Inflammatory macrophage treated with lipopolysaccharide for 1 hour (primary cell): ENCODE data around the gene SLC41A3.
"Not testable (repeated sequence)": the region's sequence is repeated elsewhere in the genome, so short reads cannot be mapped to it uniquely, and the experiment has no call there.

ENCODE experiments used
- DNase-seq, 2 donors: peaks; one replicate each; pipeline ENCODE4 v3.0.0-alpha.2; 2020 to 2022

SLC41A3 gene

GRCh38 chr3:126052196-126053058 is 31.5 kb downstream of the SLC41A3 start:
- no peak for DNase-seq

- DNase-seq = no peak
Measured at GRCh38 chr3:126051741-126052140, 32.2 kb downstream of the SLC41A3 start.

- DNase-seq = no peak
Measured at GRCh38 chr3:126051234-126051633, 32.7 kb downstream of the SLC41A3 start.

GRCh38 chr3:126050626-126051025 is 33.3 kb downstream of the SLC41A3 start:
- no peak for DNase-seq

GRCh38 chr3:126050050-126050392 is 33.9 kb downstream of the SLC41A3 start:
- DNase-seq = no peak

- DNase-seq = no peak
Measured at GRCh38 chr3:126049289-126050049, 34.5 kb downstream of the SLC41A3 start.

GRCh38 chr3:126040386-126040785 is 43.5 kb downstream of the SLC41A3 start:
- DNase-seq = no peak

- DNase-seq = no peak
Measured at GRCh38 chr3:126039870-126040269, 44.1 kb downstream of the SLC41A3 start.

GRCh38 chr3:126038791-126039190 is 45.1 kb downstream of the SLC41A3 start:
- not testable (repeated sequence) for DNase-seq

- no peak for DNase-seq
Measured at GRCh38 chr3:126036056-126036549, 47.8 kb downstream of the SLC41A3 start.

- DNase-seq = no peak
Measured at GRCh38 chr3:126035362-126036050, 48.4 kb downstream of the SLC41A3 start.

GRCh38 chr3:126034481-126035361 is 49.2 kb downstream of the SLC41A3 start:
- DNase-seq = no peak

- DNase-seq = no peak
Measured at GRCh38 chr3:126033765-126034164, 50.2 kb downstream of the SLC41A3 start.

- no peak for DNase-seq
Measured at GRCh38 chr3:126033051-126033745, 50.7 kb downstream of the SLC41A3 start.

GRCh38 chr3:126031981-126032471 is 51.9 kb downstream of the SLC41A3 start:
- DNase-seq = no peak

GRCh38 chr3:126030455-126030854 is 53.5 kb downstream of the SLC41A3 start:
- DNase-seq = no peak

GRCh38 chr3:126029241-126029640 is 54.7 kb downstream of the SLC41A3 start:
- no peak for DNase-seq

GRCh38 chr3:126028096-126028495 is 55.8 kb downstream of the SLC41A3 start:
- no peak for DNase-seq

- DNase-seq = no peak
Measured at GRCh38 chr3:126026761-126027160, 57.2 kb downstream of the SLC41A3 start.

GRCh38 chr3:126026277-126026751 is 57.6 kb downstream of the SLC41A3 start:
- no peak for DNase-seq

GRCh38 chr3:126025862-126026261 is 58.1 kb downstream of the SLC41A3 start:
- DNase-seq = no peak
